GM19467 (cell line): ENCODE measurements around the gene RSBN1L.

Source experiments
- ATAC-seq: cut with Tn5 transposase; IDR thresholded peaks from one replicate; pipeline ENCODE4 v1.9.1; 2021; ENCODE audit warnings: mild to moderate bottlenecking, moderate library complexity; ENCODE audit not compliant: unreplicated experiment

The RSBN1L gene

GRCh38 chr7:77727936-77728701 is 31.9 kb downstream of the RSBN1L start:
- ATAC-seq: no peak

- no peak for ATAC-seq
Measured at GRCh38 chr7:77729574-77730348, 33.5 kb downstream of the RSBN1L start.

- no peak for ATAC-seq
Measured at GRCh38 chr7:77731716-77732115, 35.5 kb downstream of the RSBN1L start.

DNA sequence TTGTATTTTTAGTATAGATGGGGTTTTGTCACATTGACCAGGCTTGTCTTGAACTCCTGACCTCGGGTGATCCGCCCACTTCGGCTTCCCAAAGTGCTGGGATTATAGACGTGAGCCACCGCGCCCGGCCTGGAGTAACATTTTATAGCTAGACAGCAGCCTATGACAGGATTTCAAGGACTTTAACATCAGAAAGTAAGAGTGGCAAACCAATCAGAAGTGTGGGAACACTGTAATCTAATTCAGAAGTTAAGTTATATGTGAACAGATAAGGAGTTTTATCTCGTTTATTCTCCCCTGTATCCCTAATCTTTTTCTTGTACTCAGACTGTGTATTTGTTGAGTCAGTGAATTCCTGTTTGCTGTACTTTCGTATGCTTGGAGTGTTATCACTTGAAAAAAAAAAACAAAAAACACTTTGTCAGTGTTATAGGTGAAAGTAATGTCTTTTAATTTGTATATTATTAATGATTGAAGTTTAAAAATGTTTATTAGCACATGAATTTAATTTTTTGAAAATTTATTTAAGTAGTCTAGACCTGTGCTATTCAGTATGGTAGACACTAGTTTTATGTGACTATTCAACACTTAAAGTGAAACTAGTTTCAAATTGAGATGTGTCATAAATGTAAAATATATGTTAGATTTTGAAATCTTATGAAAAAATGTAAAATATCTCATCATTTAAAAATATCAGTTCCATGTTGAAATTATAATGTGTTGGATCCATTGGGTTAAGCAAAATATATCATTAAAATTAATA is 38.6 kb downstream of the RSBN1L start:
- ATAC-seq: no peak

DNA sequence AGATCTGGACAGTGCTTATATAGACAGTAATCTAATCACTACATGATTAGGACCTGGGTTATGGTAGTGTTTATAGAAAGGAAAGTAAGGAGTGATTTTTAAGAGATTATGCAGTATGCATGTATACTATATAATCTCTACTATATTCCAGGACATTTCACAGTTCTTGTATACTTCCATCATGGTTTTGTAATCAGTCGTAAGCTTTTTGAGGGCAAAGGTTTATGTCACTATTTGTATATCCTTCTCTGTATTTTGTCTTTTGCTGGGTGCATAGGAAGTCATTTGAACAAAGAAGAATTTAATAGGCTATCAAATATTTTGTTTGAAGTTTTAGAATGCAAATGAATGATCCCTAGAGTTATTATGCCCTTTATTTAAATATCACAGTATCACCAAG is 39.2 kb downstream of the RSBN1L start:
- no peak for ATAC-seq

GRCh38 chr7:77736991-77737390 is 40.7 kb downstream of the RSBN1L start:
- ATAC-seq: no peak

DNA sequence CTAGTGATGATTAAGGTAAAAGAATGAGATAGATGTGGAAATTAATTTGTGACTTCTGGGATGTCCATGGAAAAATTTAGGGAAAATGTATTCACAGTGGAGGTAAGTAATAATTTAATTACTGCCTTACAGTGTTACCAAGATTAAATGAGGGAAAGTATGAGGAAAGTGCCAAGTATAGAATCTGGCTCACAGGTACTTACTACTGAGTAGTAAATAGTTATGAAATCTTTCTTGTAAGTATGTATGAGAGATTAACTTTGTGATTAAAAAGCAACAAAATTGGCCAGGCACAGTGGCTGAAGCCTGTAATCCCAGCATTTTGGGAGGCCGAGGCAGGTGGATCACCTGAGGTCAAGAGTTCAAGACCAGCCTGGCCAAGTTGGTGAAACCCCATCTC is 42.1 kb downstream of the RSBN1L start:
- ATAC-seq: no peak

DNA sequence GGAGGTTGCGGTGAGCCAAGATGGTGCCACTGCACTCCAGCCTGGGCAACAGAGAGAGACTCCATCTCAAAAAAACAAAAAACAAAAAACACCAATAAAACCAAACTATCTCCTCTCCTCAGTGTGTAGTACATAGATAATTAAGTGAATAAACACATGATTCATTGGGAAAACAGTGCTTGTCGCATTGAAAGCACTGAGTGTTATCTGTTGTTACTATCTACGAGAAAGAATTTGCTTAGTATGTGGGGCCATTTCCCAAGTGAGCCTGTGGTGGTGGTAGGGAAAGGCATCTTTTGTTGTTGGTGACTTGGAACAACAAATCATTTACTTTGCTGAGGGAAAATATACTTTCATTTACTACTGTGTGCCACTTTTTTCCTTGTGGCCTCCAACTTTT is 42.6 kb downstream of the RSBN1L start:
- no peak for ATAC-seq

DNA sequence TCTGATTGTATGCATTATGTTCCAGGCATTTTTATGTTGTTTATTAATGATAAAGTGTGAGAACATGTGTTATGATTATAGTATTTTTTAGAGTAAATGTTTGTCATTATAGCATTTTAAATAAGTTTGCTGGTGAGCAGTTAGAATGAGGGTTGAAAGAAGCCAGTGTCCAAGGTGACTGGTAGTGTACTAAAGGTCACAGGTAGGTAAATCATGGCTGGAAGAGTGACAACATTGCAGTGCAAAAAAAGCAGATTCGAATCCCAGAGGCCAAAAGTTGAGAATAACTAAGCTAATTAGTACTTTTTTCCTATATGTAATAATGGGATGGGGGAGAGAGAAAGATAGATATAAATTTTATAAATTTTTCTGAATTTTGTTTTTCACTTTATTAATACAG is 44.0 kb downstream of the RSBN1L start:
- no peak for ATAC-seq

DNA sequence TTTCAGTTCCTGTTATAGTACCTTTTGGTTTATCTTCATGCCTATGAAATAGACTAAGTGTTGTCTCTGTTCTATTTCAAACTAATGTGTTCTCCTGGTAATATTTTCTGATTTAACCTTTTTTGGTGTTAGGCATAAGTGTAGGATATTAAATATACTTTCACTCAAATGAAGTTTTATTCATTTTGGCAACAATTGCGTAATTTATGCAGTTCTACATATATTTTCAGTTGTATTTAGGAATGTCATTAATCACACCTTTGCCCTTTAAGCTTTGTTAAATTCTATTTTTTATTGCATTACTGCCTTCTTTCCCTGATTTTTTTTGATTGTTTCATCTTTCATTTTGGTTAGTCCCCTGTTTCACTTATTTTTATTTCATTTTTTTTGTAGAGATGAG is 47.3 kb downstream of the RSBN1L start:
- ATAC-seq: no peak

GRCh38 chr7:77745746-77746145 is 49.5 kb downstream of the RSBN1L start:
- no peak for ATAC-seq

DNA sequence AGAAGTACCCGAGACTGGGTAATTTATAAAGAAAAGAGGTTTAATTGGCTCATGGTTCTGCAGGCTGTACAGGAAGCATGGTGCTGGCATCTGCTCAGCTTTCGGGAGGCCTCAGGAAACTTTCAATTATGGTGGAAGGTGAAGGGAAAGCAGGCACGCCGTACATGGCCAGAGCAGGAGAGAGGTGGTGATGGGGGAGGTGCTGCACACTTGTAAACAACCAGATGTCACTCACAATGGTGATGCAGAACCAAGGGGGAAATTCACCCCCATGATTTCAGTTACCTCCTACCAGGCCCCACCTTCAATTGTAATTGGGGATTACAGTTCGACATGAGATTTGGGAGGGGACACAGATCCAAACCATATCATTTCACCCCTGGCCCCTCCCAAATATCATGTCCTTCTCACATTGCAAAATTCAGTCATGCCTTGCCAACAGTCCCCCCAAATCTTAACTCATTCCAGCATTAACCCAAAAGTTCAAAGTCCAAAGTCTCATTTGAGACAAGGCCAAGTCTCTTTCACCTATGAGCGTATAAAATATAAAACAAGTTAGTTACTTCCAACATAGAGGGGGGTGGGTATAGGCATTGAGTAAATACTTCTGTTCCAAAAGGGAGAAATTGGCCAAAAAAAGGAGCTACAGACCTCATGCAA is 50.0 kb downstream of the RSBN1L start:
- ATAC-seq: no peak

DNA sequence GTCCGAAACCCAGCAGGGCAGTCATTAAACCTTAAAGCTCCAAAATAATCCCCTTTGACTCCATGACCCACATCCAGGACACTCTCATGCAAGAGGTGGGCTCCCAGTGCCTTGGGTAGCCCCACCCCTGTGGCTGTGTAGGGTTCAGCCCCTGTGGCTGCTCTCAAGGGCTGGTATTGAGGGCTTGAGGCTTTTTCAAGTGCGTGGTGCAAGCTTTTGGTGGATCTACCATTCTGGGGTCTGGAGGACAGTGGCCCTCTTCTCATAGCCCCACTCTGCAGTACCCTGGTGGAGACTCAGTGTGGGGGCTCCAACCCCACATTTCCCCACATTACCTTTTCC is 50.5 kb downstream of the RSBN1L start:
- ATAC-seq: no peak

DNA sequence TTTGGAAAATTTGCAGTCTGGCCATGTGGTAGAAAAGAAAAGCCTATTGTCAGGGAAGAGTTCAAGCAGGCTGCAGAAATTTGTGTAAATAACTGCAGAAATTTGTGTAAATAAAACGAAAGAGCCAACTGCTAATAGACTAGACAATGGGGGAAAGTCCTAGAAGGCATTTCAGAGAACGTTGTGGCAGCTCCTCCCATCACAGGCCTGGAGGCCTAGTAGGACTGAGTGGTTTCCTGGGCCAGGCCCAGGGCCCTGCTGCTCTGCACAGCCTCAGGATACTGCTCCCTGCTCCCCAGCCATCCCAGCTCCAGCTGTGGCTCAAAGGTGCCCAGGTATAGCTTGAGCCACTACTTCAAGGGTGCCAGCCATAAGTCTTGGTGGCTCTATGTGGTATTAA is 50.9 kb downstream of the RSBN1L start:
- no peak for ATAC-seq

GRCh38 chr7:77747718-77748117 is 51.5 kb downstream of the RSBN1L start:
- ATAC-seq: no peak

DNA sequence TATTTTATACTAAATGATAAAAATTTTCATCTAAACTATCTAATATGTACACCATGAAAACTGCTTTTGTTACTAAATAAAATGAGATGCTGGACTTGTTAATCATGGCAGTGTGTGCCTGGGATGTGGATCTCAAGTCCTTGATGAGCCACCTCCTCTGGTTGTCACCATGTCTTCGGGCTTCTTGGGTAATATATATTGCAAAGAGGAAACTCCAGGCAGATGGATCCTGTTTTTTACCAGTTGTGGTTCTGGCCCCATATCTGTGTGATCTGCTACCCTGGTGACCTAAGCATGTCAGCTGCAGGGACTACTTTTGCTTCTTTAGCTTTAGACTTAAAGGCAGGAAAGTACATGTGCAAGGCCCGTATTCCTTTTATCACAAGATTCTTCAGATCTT is 55.8 kb downstream of the RSBN1L start:
- no peak for ATAC-seq

GRCh38 chr7:77753173-77753572 is 56.9 kb downstream of the RSBN1L start:
- ATAC-seq: no peak

DNA sequence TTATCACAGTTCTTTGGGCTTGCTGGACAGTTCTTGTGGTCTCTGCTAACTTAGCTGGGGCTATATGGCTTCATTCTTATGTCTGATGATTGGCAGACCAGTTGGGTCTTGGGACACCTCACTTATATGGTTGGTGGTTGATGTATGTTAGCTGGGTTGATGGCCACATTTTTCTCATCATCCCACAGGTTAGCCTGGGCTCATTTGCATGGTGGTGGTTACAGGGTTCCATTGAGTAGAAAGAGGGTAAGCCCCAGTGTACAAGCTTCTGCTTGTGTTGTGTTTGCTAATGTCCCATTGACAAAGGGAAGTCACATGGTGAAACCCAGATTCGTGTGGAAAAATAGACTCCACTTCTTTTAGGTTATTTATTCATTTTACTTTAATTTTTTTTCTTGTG is 61.3 kb downstream of the RSBN1L start:
- peak; percentile 76 for ATAC-seq

- no peak for ATAC-seq
Measured at GRCh38 chr7:77759294-77759889, 63.1 kb downstream of the RSBN1L start.

DNA sequence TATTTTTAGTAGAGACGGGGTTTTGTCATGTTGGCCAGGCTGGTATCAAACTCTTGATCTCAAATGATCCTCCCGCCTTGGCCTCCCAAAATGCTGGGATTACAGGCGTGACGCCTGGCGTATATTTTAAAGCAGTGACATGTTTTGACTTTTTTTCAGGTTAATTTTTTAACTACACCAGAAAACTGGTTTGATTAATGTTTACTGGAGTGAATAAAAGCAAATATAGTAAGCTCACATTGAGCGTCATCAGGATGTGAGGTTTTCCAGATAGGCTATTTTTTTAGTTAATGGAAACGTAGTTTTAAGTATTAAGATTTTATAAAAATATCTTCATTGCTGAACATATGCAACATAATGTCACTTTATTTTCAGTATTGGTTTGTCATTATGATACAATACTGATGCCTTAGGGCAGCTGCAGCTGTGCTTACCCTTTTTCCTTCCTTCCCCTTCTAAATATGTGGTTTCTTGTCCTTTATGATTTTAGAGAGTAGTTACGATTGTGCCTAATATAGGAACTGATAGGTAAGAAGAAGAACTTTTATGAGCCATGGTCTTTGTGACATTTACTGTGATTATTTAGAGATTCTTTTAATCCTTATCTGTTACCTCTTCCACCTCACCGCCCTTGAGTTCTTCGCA is 64.7 kb downstream of the RSBN1L start:
- ATAC-seq: no peak
